Right forelimb (tissue), 1 donor: Measurements from ENCODE around the gene BSCL2.
A peak's percentile ranks its signal among the peaks of the same experiment; 100 is the strongest.
"Not testable (repeated sequence)": the region's sequence is repeated elsewhere in the genome, so short reads cannot be mapped to it uniquely, and the experiment has no call there.

Source experiments
- DNase-seq: peaks from one replicate; pipeline ENCODE4 v3.0.0-alpha.2; 2018

The BSCL2 gene

DNA sequence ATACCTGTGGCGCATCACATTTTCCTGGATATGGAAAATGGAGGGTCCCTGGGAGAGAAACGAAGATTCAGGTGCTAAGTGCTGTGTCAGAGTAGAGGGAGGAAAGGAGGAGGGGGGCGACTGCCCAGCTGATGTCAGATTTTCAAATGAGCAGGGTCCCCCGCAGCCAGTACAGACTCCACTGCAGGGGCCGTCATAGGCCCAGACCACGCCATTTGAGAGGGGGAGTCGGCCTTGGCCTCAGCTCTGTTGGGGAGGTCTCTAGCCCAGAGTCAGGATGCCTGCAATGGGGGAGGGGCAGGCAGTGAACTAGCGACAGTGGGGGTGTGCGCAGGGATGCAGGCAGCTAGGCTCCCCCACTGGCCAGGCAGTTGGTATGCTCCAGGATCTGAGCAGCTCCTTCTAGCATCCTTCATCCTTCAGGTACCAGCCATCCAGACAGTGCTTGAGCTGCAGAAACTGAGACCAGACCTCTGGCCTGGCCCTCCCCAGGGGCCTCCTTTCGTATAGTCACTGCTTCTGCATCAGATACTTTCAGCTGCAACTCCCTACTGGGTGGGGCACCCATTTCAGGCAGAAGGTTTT, at the start of gene BSCL2, which contains the start of gene GNG3:
Gene BSCL2 (minus strand): TSS at position 148 of the 585 bp plus-strand sequence. CDS start 229 bp downstream, outside the sequence.
Gene GNG3 (plus strand): TSS at position 400 of the 585 bp plus-strand sequence. CDS start 620 bp downstream, outside the sequence.
- DNase-seq = peak; percentile 53

DNA sequence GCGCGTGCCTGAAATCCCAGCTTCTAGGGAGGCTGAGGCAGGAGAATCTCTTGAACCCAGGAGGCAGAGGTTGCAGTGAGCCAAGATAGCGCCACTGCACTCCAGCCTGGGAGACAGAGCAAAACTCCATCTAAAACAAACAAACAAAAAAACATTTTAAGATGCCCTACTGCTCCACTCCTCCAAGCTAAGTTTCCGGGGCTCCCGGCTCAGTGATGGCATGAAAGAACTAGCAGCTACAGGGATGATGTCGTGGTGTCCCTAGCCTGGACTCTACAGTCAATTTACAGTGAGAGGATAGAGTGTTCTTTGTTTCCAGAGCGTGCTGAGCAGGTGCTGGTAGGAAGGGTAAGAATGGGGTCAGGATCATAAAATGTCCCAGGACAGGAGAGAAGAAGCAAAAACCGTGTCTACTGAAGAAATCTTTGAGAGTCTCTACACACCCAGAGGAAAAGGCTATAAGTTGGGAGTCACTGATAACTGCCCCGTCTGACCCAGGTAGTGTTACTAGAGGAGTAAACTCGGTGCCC, 47.9 kb upstream of the BSCL2 start:
- no peak for DNase-seq

DNA sequence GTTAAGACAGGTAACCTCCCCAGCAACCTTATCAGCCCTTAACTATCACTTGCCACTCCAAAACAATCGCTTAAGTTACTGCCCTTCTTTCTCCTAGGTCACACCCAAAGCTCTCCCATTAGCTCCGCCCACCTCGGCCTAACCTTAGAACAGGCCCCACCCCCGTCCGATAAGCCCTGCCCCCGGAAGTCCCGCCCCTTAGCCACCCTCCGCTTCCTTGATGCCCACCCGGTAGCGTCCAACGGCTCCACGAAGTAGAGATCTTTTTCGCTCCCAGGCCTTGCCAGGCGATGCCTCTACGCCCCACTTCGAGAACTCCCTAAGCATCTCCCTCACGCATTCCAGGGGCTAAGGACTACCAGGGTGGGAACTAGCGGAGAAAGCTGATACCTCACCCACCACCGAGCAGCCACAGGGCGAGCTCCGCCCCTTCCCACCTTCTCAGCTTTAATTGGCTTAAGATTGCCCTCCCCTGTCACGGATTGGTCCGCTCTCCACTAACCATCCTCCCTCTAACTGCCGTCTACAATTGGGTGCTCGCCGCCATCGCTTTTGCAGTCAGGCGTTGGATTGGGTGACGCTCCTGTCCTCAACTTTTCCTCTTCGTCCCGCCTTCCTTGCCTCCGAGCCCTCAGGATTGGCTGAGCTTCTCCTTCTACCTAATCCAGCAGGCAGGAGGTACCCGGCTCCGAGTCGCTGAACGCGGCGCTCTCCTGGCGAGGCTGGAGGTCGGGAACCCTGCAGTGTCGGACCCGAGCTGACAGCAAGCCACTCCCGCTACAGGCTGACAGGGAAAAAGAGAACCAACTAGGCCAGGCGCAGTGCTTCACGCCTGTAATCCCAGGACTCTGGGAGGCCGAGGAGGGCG, 46.7 kb upstream of the BSCL2 start, which contains the start of gene ZBTB3:
Gene ZBTB3 (minus strand): TSS at position 425 of the 868 bp plus-strand sequence. CDS start 496 bp downstream, outside the sequence.
- peak; percentile 97 for DNase-seq

DNA sequence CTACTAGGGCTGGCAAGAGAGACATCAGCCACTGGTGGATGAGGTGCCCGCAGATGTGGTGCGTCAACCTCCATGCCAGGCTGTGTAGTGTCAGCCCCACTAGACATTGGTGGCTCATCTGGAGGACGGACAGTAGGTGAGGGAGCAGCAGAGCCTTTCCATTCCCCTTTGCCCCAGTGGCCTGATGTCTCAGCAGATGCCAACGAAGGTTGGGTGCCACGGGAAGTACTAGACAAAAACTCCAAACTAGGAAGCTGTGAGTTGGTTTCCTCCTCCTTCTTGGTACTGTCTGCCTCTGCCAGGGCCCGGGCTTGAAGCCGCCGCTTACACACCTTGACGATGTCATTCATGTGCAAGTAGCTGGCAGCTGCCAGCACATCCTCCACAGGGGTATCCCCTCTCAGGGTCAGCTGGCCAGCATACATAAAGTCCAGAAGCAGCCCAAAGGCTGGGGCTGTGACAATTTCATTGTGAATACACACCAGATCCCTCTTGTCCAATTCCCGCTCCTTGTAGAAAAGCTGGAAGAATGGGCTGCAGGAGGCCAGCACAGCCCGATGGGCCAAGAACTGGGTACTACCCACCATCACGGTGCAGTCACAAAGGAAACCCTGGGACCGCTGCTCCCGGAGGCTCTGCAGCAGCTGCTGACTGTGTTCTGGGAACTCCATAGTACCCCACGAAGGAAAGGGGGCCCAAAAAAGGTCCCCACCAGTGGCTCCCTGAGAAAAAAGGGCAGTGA, 45.9 kb upstream of the BSCL2 start:
- no peak for DNase-seq

DNA sequence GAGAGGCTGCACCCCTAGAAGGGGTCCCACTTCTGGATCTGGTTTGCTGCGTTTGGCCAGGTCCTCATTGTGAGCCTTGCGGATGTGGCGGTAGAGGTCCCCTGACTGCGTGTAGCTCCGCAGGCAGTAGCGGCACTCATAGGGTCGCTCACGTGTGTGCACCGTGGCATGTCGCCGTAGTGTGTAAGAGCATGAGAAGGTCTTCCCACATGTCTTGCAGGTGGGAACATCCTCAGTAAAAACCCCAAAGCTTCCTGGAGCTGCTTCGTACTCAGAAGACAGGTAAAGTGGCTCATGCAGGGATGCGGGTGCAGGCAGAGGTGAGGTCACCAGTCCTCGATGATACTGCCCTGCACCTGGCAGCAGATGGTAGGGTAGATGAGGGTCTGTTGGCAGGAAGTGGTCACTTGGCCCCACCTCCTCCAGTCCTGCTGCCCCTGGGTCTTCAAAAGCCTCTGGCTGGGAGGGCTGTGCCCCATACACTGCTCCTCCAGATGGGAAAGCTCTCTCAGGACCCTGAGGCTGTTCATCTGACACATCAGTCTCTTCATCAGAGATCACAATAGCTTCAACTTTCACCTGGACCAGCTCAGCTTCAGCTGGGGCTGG, 45.1 kb upstream of the BSCL2 start:
- no peak for DNase-seq

DNA sequence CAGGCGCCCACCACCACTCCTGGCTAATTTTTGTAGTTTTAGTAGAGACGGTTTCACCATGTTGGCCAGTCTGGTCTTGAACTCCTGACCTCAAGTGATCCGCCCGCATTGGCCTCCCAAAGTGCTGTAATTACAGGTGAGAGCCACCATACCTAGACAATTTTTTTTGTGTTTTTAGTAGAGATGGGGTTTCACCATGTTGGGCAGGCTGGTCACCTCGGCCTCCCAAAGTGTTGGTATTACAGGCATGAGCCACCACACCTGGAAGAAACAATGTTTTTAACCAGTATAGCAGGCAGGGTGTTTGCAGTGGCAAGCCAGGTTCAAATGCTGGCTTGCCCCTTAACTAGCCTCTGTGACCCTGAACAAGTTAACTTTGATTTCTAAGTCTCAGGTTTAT, 42.7 kb upstream of the BSCL2 start:
- DNase-seq = not testable (repeated sequence)

DNA sequence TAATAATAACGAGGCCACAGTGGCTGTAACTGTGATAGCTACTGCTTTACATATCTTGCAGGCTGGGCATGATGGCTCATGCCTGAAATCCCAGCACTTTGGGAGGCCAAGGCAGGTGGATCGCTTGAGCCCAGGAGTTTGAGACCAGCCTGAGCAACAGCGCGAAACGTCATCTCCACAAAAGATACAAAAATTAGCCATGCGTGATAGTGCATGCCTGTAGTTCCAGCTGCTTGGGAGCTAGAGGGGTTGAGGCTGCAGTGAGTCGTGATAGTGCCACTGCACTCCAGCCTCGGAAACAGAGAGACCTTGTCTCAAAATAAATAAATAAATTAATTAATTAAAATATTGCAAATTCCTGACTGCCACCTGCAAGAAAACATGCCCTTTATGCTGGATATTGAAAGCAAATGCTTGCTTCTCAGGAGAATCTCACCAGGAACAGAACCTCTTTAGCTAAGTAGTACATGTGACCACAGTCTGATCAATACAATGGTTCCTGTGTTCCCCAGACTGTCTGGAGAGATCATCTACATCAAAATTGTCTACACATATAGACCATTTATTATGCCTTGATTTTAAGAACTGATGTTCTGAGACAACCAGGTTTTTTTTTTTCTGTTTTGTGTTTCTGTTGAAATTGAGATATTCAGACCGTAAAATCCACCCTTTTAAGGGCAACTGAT, 40.4 kb upstream of the BSCL2 start:
- DNase-seq = no peak

DNA sequence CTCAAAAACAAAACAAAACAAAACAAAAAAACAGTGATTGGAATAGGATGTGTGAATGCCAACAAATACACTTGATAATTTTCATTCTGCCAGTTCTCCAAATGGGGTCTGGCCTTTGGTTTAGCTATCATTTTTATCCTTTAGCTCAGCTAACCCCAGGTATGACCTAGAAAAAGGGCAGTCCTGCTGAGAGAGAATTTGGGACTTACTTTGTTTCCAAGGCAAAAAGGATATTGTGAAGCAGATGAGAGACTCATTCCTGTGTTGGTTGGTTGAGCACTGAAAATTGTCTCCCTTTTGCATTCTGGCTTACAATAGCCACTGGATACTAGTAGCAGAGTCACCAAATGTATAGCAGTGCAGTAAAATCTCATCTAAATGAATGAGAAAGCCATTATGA, 30.0 kb upstream of the BSCL2 start:
- DNase-seq = no peak

DNA sequence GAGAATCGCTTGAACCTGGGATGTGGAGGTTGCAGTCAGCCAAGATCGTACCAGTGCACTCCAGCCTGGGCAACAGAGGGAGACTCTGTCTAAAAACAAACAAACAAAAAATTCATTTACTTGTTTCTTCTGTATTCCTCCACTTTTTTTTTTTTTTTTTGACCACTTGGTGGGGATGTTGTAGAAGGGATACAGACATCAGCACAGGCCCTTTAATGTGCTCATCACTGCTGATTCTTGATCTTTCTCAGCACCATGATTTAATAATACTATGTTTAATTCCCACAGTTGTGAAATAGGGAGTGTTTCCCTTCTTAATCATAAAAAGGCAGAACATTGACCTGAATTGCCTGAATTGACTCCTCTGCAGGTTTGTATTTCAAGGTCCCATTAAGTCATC, 25.6 kb upstream of the BSCL2 start:
- no peak for DNase-seq

DNA sequence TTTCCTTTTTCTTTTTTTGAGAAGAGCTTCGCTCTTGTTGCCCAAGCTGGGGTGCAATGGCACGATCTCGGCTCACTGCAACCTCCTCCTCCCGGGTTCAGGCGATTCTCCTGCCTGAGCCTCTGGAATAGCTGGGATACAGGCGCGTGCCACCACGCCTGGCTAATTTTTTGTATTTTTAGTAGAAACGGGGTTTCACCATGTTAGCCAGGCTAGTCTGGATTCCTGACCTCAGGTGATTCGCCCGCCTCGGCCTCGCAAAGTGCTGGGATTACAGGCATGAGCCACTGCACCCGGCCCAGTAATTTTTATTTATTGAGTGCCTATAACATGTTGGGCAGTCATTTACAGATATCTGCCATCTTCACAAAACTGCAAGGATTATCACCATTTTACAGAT, 22.9 kb upstream of the BSCL2 start:
- DNase-seq = not testable (repeated sequence)

DNA sequence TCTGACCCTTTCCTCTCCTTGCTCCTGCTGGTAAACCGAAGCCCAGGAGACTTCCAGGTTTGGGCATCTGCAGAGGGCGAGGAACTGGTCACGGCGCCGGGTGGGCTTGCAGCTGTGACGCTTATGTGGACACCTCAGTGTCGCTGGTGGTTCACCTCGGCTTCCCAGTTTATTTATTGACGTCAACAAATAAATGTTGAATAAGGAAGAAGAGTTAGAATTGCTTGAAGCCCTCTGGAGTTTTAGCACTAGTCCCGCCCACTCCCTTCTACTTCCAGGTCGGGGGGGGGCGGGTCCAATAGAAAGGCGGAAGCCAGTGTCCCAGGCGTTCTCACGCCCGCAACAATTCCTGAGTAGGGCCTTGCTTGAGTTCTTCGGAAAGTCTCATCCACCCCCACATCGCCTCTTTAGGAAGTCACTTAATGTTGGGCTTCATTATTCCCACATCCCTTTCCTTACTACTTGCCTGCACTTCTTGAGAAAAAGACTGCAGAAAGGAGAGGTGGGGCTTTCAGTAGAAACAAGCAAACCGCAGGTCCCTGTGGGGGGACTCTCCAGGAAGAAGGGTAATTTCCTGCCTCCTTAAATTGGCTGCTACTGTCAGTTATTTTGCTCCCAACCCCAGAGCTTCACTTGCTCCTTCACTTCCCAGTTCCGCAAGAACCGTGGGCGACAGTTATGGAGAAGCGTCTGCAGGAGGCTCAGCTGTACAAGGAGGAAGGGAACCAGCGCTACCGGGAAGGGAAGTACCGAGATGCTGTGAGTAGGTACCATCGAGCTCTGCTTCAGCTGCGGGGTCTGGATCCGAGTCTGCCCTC, 21.2 kb upstream of the BSCL2 start, which contains the start of gene TTC9C:
Gene TTC9C (plus strand): TSS at position 316 of the 818 bp plus-strand sequence. CDS start 363 bp downstream, at position 679.
- peak; percentile 92 for DNase-seq

DNA sequence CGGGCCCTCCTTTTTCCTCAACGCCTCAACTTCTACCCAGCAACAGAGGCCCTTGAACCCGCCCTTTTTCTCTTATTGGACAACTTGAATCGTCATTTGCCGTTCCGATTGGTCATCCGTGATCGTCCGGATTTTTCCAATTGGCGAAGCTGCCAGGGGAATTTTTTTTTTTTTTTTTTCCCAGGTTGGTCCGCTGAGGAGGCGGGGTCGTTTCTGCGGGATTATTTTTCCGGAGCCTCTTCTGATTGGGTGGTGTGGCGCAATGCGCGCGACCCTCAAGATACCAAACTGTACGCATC, 20.6 kb upstream of the BSCL2 start:
- DNase-seq = peak; percentile 91

DNA sequence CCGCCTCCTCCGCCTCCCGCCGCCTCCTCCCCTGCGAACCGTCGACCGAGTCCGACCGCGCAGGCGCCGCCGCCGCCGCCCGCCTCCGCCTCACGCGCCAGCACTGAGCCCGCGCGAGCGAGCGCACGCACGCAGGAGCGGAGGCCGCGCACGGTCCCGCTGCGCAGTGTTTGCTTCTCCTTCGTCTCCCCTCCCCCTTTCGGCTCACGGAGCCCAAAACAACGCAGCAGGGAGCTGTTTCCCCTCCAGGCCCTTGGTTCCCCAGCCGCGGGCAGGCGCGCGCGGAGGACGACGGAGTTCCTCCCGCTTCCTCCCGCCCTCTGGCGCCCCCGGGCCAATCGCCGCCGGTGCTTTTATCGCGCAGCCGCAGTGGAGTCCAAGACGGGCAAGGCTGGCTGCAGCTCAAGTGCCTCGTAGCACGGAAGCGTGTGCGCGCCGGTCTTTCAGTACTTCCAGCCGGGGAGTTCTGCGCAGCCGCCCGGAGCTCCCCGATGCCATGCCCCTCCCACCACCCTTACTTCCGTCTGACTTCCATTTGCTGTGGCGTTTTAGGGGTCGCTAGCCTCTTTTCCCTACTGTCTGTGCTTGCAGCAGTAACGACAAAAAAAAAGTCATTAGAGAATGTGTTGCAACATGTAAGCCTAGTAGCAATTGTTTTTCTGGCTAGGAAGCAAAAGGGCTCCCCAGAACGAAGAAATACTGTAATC, 20.1 kb upstream of the BSCL2 start, which contains the start of gene HNRNPUL2:
Gene HNRNPUL2 (minus strand): TSS at position 293 of the 707 bp plus-strand sequence. CDS start 301 bp downstream, outside the sequence.
- peak; percentile 98 for DNase-seq

DNA sequence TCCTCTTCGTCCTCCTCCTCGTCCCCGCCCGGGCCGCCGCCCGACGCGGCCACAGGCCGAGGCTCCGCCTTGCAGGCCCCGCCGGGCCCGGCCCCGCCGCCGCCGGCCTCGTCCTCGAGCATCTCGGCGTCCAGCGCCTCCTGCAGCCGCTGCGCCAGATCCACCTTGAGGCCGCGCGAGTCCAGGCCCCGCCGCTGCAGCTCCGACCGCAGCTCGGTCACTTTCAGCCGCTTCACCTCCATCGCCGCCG, 19.6 kb upstream of the BSCL2 start:
- no peak for DNase-seq

DNA sequence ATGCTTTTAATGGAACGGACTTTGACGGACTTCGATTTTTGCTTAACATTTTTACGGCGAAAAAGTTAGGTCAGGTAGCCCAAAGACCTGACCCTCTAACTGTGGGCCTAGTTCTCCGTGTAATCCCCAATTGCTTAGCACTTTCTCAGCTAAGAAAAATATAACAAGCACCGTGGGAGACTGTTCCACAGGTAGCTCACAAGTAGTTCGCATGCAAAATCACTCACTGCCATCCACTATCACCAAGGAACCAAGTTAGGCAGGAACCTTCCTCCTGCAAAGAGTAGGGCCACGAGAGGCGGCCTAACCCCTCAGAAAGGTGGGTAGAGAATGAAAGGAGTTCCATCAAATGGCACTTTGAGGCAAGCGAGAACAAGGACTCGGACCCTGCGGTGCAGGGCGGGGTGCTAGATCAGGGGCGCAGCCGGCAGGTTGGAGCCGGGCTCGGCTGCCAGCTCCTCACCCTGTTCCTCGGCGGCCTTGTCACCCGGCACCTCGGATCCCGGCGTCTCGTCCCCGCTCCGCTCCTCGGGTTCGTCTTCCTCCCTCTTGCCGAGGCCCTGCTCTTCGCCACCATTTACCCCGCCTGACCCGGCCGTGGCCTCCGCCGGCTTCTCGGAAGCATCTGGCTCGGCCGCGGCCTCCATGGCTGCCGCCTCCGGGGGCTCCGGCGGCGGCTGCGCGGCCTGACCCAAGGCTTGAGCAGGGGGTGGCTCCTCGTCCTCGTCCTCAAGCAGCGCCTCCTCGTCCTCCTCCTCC, 19.1 kb upstream of the BSCL2 start:
- DNase-seq = no peak

DNA sequence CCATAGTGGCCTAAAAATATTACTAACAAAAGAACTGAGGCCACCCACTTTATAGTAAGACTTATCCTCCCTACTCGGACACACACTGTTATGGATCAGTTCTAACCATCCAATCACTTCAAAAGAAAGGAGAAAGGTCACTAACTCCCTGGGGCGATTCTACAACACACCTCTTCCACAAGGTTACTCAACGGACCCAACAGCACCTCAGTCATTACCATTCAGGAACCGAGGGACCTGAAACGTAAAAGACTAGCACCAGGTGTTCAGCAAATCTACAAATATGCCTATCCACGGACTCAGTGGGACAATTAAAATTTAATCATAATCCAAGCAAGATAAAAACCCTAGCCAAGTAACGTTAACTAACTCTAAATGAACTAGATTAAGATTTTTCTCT, 18.4 kb upstream of the BSCL2 start:
- no peak for DNase-seq

DNA sequence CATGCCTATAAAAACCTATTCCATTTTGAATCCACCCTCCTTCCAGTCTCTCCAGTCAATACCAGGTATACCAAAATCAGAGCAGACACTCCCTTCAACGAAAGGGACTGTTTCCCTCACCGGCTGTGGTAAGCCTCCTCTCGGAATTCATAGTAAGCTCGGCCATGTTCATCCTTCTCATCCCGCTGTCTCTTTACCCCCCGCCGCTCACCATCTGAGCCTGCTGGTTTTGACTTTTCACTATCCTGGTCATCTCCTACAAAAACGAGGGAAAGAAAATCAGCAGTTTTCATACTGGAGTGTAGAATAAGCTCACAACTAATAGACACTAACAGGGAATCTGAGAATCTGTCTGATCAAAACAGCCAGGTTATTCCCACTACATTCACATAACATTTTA, 16.9 kb upstream of the BSCL2 start:
- no peak for DNase-seq

DNA sequence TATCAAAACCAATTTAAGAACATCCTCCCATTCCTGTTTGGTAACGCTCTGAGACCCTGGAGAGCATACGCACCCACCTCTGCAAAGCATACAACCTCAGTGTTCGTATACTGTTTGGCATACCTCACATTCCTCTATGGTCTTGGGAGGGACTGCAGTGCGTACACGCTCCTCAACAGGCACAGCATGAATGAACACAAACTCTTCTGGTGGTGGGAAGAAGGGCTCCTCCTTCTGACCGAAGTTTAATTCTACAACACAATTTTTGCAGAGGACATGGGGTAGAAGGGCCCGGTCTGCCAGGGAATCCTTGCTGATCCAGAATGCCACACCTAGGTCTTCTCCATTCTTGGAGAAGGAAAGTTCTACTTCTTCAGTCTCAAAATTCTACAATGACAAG, 14.8 kb upstream of the BSCL2 start:
- DNase-seq = no peak

DNA sequence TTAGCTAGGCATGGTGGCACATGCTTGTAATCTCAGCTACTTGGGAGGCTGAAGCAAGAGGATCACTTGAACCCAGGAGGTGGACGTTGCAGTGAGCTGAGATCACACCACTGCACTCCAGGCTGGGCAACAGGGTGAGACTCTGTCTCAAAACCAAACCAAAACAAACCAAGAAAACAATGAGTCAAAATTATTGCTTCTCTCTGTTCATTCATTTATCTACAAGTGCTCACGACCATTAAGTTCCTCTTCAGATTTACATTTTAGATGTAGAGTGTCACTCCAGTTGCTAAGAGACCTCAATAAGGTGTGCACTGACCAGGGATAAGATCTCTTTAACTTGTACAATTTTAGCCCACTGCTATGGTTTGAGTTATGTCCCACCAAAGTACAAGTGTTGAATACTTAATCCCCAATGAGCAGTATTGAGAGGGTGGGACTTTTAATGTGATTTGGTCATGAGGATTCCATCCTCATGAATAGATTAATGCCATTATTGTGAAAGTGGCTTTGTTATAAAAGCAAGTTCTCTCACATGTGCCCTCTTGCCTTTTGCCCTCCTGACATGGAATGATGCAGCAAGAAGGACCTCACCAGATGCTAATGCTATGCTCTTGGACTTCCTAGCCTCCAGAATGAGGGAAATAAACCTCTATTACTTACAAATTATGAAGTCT, 12.2 kb upstream of the BSCL2 start:
- no peak for DNase-seq
